NCI-H146 (cell line): ENCODE results near the gene EFL1.

Experiments used
- DNase-seq: peaks from one replicate; lab custom pipeline; 2025; lab: John Stamatoyannopoulos, UW

Gene EFL1

GRCh38 chr15:82150645-82151044, 111.9 kb downstream of the EFL1 start:
- no peak for DNase-seq

GRCh38 chr15:82146990-82147461, 115.5 kb downstream of the EFL1 start:
- DNase-seq: no peak

- DNase-seq: no peak
Observed at GRCh38 chr15:82146576-82146975, 116.0 kb downstream of the EFL1 start.

- DNase-seq: no peak
Observed at GRCh38 chr15:82143390-82144385, 118.8 kb downstream of the EFL1 start.

GRCh38 chr15:82140886-82141285, 121.6 kb downstream of the EFL1 start:
- no peak for DNase-seq

GRCh38 chr15:82139823-82140268, 122.7 kb downstream of the EFL1 start:
- DNase-seq: peak; percentile 0

GRCh38 chr15:82138306-82138705, 124.2 kb downstream of the EFL1 start:
- DNase-seq: no peak

GRCh38 chr15:82137261-82137660, 125.3 kb downstream of the EFL1 start:
- DNase-seq: no peak

GRCh38 chr15:82136120-82136519, 126.4 kb downstream of the EFL1 start:
- DNase-seq: no peak

- DNase-seq: no peak
Observed at GRCh38 chr15:82135638-82136037, 126.9 kb downstream of the EFL1 start.

- DNase-seq: no peak
Observed at GRCh38 chr15:82134461-82134860, 128.1 kb downstream of the EFL1 start.

GRCh38 chr15:82133251-82133650, 129.3 kb downstream of the EFL1 start:
- DNase-seq: no peak

- DNase-seq: no peak
Observed at GRCh38 chr15:82132742-82133141, 129.8 kb downstream of the EFL1 start.

GRCh38 chr15:82132096-82132495, 130.4 kb downstream of the EFL1 start:
- no peak for DNase-seq

- no peak for DNase-seq
Observed at GRCh38 chr15:82130248-82130647, 132.3 kb downstream of the EFL1 start.

GRCh38 chr15:82129761-82130160, 132.8 kb downstream of the EFL1 start:
- no peak for DNase-seq

- DNase-seq: no peak
Observed at GRCh38 chr15:82129149-82129692, 133.3 kb downstream of the EFL1 start.

GRCh38 chr15:82128401-82129148, 134.0 kb downstream of the EFL1 start:
- DNase-seq: no peak

GRCh38 chr15:82127581-82127980, 135.0 kb downstream of the EFL1 start:
- DNase-seq: no peak

- DNase-seq: no peak
Observed at GRCh38 chr15:82126346-82126745, 136.2 kb downstream of the EFL1 start.

GRCh38 chr15:82124331-82125263, 137.9 kb downstream of the EFL1 start:
- DNase-seq: no peak
